NCI-H1105 (cell line): ENCODE data around the gene CEP170B.
"Not testable (repeated sequence)": the region's sequence is repeated elsewhere in the genome, so short reads cannot be mapped to it uniquely, and the experiment has no call there.

Experiments
- DNase-seq: peaks from one replicate; lab custom pipeline; 2025; lab: John Stamatoyannopoulos, UW

The CEP170B gene

DNA sequence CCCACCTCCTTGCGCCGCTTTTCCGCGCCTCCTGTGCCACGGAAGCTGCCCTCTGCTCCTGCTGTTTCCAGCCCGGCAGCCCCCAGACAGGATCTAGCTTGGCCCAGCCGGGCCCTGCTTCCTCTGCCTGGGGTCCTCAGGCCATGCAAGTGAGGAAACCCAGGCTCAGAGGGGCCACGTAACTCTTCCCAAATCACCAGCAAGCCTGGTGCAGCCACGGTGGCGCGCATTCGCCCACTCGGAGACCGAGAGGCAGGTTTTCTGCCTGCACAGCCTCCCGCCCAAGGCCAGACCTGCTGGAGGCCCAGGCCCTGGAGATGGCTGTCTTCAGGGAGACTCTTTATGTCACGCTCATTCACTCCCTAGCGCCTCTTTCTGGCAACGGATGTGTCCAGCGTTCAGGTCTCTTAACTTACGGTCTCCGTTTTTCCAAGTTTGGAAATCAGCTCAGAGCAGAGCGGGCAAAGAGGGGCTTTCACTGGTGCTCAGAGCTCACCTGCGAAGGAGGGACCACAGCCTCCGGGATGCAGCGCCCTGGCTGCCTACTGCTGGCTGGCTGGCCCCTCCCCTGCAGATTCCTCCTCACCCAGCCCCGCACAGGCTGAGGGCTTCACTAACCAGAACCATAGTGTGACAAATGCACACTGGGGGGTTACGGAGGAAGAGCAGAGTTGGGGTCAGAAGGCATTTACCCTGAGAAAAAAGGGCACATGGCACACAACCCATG lies 20.6 kb upstream of the CEP170B start:
- DNase-seq: no peak

- no peak for DNase-seq
Measured at GRCh38 chr14:104845033-104845666, 19.9 kb upstream of the CEP170B start.

DNA sequence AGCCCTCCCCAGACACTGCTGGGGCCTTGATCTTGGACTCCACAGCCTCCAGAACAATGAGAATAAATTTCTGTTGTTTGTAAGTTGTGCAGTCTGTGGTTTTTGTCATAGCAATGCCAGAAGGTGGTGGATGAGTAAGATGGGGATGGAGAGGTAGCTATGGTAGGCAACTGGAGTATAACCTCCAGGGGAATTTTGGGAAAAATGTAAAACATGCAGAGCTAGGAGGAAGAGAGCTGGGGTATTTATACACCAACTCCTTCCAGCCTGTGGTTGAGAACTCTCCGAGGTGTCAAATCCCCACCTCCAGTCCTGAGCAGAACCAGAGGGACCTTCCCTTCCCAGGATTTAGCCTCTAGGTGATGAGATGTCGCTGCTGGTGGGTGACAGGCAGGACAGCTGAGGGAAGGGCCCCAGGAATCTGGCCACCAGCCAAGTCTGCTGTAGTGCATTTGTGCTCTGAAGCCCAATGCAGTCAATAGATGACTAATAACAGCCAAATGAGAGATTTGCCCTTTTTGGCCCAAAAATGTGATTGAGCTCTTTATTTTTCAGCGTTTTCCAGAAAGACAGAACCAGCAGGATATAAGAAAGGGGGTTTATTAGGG lies 19.1 kb upstream of the CEP170B start:
- no peak for DNase-seq

DNA sequence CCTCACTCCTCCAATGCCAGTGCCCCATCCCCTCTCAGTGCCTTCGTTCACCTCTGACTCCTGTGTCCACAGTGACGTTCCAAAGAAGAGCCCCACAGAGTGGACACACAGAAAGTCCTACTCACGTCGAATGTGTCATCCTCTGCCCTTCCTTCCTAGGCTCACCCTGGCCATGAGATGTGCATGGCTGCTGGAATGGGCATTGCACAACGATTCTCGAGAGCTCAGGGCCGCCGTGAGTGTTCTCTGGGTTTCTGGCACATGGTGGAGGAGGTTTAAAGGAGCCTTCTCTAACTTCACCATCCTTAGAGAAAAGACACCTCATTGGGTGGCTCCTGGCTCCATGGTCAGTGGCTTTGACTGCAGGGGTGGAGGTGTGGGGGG lies 12.8 kb upstream of the CEP170B start:
- DNase-seq: no peak

- no peak for DNase-seq
Measured at GRCh38 chr14:104855532-104856090, 9.5 kb upstream of the CEP170B start.

DNA sequence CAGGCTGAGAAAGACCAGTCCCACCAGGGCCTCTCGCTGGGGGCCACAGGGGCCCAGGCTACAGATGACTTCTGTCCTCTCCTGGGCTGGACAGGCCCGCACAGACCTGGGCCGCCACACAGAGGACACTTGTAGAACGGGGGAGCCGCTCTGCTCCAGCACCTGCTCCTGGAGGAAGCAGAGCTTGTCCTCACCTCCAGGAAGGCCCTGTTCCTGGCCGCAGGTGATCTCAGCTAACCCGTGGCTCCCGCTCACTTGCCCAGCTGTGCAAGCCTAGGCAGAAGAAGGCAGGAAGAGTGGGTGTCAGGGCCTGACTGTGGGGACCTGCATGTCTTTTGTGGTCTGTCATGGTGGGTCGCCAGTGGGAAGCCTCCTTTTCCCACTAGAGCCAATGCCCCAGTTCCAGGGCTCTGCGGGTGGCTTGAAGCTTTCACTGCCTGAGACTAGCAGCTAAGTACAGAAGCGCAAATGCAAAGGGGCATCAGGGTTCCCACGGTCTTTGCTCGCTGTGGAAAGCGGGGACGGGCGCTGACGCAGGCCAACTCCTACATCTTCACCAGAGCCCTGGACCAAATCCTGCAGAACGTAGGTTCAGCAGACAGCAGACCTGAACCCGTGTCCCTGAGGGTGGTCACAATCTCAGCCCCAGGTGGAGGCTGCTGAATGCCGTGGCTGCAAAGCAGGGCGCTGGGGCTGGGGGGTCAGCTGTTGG lies 8.8 kb upstream of the CEP170B start:
- DNase-seq: no peak

GRCh38 chr14:104856869-104857860 lies 7.9 kb upstream of the CEP170B start:
- DNase-seq: no peak

- DNase-seq: not testable (repeated sequence)
Measured at GRCh38 chr14:104857931-104858330, 7.1 kb upstream of the CEP170B start.

GRCh38 chr14:104858811-104859426 lies 6.1 kb upstream of the CEP170B start:
- no peak for DNase-seq

GRCh38 chr14:104859900-104860299 lies 5.2 kb upstream of the CEP170B start:
- no peak for DNase-seq

- no peak for DNase-seq
Measured at GRCh38 chr14:104860414-104860813, 4.7 kb upstream of the CEP170B start.

GRCh38 chr14:104863131-104863862 lies 1.8 kb upstream of the CEP170B start:
- no peak for DNase-seq

DNA sequence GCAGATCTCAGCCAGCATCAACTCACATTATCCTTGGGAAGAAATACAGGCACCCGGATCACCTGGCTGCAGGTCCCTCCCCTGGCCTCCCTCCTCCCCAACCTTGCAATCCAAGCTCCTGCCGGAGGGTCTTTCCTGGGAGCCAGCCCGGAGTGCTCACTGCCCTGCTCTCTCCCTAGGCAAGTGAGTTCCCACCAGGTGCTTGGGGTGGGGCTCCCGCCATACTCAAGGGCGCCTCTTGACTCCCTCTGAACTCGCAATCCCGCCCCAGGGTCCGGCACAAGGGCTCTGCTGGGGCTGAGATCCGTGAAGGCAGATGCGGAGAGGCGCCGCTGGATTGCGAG lies 1.2 kb upstream of the CEP170B start:
- DNase-seq: no peak

GRCh38 chr14:104864267-104865080 lies 594 bp upstream of the CEP170B start:
- peak; percentile 47 for DNase-seq

DNA sequence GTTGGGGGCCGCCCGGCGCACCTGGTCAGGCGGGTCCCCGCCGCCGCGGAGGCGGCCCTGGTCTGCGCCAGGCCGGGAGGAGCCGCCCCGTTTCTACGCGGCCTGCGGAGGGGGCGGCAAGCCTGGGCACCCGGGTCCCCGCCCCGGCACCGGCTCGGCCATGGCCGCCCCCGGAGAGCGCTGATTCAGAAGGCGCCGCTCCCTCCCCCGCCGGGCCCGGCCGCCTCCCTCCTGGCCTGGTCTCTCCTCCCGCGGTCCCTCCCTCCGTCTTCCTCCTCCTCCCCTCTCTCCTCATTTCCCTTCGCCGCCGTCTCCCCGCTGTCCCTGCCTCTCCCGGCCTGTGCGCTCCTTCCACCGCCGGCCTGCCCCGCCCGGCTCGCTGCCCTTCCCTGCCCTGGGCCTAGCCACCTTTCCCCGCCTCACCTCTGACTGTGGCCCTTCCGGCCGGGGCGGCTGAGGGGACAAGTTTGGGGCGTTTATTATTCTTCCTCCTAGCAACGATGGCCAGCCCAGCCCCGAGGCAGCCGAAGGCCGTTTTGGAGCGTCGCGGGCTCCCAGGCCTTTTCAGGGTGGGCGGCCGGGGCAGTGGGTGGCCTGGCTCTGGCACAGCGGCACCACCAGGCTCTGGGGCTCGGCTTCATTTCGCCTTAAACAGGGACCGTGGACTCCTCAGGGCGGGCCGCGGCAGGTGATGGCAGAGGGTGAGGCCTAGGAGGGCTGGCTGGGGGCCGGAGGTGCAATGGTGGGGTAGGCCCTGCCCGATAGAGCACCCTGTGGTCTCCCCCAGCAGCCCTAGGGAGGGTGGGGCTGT lies 768 bp downstream of the CEP170B start:
- peak; percentile 25 for DNase-seq

DNA sequence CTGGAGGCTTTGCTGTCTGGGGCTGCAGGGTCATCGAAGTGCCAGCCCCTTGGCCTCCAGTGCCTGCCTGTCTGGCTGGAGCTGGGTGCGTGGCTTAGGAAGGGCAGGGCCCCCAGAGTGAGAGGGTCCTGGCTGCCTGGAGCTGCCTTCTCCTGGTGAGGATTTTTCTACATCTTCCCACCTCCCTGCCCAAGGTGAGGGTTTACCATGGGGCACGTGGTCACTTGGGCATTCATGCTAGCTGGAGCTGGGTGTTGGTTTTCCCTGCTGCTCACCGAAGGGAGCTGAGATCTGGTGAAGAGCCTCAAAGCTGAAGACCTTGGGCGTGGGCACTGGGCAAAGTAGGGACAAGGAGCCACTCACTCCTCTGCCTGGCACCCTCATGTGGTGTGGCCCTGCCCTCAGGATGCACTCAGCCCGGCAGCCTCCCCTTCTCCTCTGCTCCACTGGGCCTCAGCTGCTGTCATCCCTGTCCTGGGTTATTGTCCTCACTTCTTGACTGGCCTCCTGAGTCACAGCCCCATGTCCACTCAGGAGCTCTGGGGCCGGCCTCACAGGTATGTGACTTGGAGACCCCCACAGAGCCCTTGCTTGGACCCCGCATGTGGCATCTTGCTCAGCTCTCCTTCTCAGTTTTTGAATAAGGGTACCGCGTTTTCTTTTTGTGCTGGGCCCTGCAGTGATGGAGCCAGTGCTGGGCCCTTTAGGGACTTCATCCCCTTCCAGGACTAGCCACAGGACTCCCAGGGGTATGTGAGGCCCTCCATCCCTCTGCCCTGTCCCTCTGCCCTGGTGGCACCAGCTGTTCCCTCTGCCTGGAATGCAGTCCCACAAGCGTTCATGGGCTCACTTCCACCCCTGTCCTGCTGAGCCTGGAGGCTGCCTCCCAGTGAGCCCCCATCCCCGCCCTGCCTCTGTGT lies 1.6 kb downstream of the CEP170B start:
- DNase-seq: no peak

DNA sequence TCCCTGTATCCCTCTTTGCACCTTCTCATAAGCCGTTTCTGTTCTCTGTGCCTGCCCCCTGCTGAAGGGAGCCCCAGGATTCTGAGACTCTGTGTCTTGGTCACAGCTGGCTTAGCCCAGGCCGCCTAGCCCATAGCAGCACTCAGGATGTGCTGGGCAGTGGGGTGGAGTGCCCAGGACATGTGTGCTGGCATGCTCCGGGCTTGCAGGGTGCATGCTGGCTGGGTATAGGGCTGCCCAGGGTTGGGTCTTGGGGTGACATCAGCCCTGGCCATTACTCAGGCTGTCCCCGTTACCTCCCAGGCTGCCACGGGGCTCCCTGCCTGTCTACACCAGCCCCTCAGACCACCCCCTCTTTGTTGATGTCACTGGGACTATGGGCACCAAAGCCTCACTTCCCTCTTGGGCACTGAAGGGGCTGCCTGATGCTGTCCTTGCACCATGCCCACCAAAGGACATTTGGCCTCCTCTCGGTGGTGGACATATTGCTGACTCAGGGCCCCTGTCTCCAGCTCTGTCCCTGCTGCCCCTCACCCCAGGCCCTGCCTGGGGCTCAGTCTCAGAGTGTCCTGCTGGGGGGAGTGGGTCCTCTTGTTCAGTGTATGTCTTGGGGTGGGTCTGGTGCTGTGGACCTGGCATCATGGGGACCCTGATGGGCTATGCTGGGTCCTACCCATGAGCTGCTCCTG lies 2.4 kb downstream of the CEP170B start:
- DNase-seq: no peak
